GM19328 (cell line): ENCODE data around the gene GLCCI1.

ENCODE experiments used
- ATAC-seq: cut with Tn5 transposase; IDR thresholded peaks from one replicate; pipeline ENCODE4 v1.9.1; 2021; ENCODE audit warnings: mild to moderate bottlenecking, moderate library complexity; ENCODE audit not compliant: unreplicated experiment

GLCCI1 gene

DNA sequence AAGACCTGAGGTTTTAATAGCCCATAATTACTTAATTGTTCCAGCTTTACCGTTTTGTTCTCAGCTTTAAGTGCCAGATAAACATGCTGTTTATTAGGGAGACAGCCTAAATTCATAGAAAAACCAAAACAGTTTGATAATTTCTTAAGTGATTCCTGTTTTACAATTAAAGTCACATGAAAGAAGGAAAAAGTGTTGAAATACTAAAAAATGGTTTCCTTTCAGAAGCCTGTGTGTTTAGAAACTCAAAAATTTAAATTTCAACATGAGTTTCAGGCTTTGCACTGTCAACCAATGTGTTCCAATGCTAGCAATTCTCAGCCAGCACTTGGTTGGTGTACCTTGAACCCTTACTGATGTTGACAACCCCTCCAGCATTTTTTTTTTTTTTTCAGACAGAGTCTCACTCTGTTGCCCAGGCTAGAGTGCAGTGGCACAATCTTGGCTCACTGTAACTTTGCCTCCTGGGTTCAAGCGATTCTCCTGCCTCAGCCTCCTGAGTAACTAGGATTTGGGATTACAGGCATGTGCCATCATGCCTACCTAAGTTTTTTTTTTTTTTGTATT, 158.1 kb downstream of the GLCCI1 start:
- ATAC-seq, result no peak

- no peak for ATAC-seq
Measured at GRCh38 chr7:8128449-8129317, 160.1 kb downstream of the GLCCI1 start.

DNA sequence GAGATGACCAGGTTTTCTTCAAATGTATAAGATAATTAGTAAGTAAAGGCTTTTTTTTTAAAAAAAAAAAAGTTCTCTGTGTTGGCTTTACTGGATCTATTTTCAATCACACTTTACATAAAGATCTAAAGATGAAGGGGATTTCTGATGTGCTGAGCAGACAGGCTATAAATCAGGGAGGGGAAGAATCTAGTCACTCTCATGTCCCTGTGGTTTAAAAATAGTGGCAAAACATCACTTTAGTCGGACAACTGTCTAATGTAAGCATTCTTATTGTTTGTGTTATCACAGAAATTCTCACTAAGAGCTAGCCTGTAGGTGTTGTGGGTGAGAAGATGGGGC, 160.7 kb downstream of the GLCCI1 start:
- ATAC-seq, result no peak

DNA sequence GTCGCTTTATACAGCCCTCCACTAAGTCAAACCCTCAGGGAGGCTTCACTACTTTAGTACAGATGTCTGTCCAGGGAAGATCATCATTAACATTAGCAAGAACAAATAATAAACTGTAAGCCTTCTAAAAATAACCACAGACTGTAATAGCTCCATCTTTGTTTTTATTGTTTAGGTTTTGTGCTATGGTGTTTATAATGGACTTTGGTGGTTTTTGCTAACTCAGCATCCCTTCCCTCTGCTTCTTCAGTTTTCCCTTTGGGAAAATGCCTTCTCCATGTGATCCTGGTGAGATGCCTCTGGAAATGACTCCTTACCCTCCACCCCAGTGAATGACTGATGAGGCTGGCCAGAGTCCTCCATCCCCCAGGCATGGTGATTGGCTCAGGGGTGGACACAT, 162.1 kb downstream of the GLCCI1 start:
- ATAC-seq, result no peak

DNA sequence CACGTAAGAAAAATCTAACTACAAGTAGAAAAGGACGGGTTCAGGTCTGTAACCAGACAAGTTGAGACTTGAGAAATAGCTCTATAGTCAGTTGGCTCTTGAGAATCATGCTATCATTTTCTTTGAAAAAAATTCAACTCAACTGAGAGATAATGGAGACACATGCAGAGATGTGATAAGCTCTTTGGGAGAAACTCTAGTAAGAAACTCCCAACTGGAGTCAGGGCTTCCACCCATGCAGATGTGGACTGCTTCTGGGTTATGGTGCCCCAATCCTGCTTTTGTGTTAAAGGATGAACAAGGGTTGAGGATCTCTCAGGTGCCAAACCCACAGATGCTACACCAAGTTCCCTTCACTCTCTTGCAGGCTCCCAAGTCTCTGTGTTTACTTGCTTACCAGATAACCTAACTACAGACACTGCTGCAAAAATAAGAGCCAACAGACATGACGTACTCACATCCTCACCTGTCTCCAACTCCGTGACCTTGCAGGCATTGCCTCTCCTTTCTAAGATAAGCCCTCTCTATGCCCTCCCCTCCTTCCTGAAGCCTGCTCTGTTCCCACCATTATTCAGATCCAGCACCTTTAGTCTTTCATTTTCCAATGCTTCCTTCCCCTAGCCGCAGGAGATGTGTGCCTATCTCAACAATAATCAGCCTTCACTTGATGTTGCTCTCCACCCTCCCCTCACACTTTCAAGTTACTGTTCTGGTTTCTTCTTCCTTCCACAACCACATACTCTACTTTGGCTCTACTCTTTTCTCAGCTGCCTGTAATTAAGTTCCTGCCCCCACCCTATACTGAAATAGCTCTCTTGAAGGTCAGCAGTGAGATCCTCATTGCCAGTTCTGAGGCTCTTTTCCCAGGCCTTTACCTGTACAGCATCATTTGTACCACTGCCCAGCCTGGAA, 163.4 kb downstream of the GLCCI1 start:
- peak; percentile 51 for ATAC-seq

- ATAC-seq, result no peak
Measured at GRCh38 chr7:8133188-8133848, 164.7 kb downstream of the GLCCI1 start.

DNA sequence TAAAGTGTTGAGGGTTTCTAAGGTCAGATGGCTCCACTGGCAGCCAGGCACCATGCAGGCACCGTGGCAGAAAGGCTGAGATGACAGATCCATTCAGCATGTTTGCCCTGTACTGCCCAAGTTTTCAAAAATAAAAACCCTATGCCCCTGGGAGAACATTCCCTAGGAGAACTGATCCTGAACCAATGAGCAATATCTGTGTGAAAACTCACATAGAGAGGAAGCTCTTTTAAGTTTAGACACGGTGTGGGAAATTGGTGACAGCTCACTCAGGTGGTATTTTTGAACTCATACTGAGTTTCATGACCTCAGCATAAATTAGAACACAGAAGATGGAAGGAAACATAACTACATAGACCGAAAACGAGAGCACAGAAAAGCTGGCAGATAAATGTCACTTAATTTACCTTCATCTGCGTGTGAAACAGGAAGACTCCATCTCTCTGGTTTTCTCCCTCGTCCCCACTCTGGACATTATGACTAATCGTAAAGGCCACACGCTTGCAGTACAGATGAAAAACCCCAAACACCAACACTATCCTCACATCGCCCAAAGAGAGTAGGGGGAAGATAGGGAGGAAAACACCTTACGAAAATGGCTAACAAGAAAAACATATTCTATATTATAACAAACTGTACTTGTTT, 165.6 kb downstream of the GLCCI1 start:
- ATAC-seq, result peak; percentile 66

DNA sequence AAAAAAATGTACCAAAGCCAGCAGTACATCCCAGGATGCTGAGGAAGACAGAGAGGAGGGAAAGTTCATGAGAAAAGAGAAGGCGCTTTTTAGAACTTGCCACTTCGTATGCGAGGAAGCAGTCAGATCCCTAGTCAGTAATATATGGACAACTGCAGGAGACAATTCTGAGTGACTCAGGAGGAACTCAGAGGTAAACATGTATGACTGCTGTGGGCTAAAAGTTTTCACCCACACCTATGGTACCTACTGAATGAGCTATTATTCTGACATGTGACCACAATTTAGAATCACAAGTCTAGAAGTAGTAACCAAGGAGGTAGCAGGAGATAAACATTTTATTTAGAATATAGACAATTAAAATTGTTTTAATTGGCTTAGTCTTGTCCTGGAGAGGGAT, 166.8 kb downstream of the GLCCI1 start:
- ATAC-seq, result no peak

DNA sequence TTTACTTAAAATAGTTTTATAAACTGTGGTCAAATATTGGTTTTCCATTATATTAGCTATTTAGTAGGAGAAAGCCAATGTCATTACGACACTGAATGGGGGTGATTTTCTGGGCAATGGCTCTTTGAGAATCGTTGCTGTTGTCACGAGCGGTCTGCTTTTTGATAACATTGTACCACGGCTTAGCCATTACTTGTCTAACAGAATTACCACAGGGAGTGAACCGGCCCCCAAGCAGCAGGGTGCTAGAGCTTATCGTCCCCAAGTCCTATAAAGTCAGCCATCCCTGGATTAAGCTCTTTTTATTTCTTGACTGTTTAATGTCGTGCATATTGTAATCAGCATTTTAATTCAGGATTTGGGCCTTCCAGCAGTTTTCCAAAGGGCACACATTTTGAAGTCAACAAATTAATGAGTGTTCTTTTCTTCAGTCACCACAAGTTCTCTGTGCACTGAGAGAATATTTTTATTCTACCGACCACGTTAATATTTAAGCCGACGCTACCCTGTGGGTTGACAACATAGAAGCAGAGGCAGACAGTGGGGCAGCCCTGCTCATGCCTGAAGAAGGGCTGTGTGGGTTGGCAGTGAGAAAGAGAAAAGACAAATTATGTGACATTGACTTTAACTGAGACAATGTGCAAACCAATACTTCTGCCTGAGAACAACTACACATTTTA, 167.6 kb downstream of the GLCCI1 start:
- ATAC-seq, result no peak
